Trophoblast cell (in vitro differentiated cells and primary cell): ENCODE results near the gene IPO9.

Experiments
- DNase-seq, 2 donors: peaks; one replicate each; pipeline ENCODE4 v3.0.0-alpha.2; 2016
- H2AFZ ChIP-seq: 2 replicates; pipeline ENCODE4 v1.6.1; 2013; ENCODE audit warnings: low read length, moderate library complexity, mild to moderate bottlenecking; ENCODE audit not compliant: insufficient read depth, poor library complexity
- H2AK5ac ChIP-seq: 2 replicates; pipeline ENCODE4 v1.6.1; 2013; ENCODE audit warnings: mild to moderate bottlenecking, low read length
- H2BK120ac ChIP-seq: 2 replicates; pipeline ENCODE4 v1.6.1; 2013; ENCODE audit warnings: low read length, mild to moderate bottlenecking, moderate library complexity; ENCODE audit not compliant: insufficient read depth, poor library complexity
- H2BK12ac ChIP-seq: 2 replicates; pipeline ENCODE4 v1.6.1; 2013; ENCODE audit warnings: mild to moderate bottlenecking, low read length, moderate library complexity
- H2BK5ac ChIP-seq: 2 replicates; pipeline ENCODE4 v1.6.1; 2013; ENCODE audit warnings: low read length, low read depth, moderate library complexity, mild to moderate bottlenecking; ENCODE audit not compliant: poor library complexity
- H3K14ac ChIP-seq: 2 replicates; pipeline ENCODE4 v1.6.1; 2013; ENCODE audit warnings: mild to moderate bottlenecking, low read length
- H3K18ac ChIP-seq: 2 replicates; pipeline ENCODE4 v1.6.1; 2013; ENCODE audit warnings: mild to moderate bottlenecking, low read length
- H3K23ac ChIP-seq: 2 replicates; pipeline ENCODE4 v1.6.1; 2013; ENCODE audit warnings: low read length
- H3K27ac ChIP-seq: 2 replicates; pipeline ENCODE4 v1.5.1; 2013; ENCODE audit warnings: low read depth, mild to moderate bottlenecking, inconsistent platforms, low read length, moderate library complexity
- H3K27me3 ChIP-seq: 2 replicates; pipeline ENCODE4 v1.6.1; 2013; ENCODE audit warnings: inconsistent platforms, mild to moderate bottlenecking, low read length, moderate library complexity; ENCODE audit not compliant: insufficient read depth
- H3K36me3 ChIP-seq, 2 experiments: 1 replicate in 1 of 2; 2 replicates in 1 of 2; pipeline ENCODE4 v1.6.1; 2013; ENCODE audit warnings: low read length in 2 of 2, mild to moderate bottlenecking in 2 of 2, moderate library complexity in 1 of 2; ENCODE audit not compliant: insufficient read depth in 2 of 2, control insufficient read depth in 1 of 2
- H3K4ac ChIP-seq: 2 replicates; pipeline ENCODE4 v1.6.1; 2013; ENCODE audit warnings: low read depth, mild to moderate bottlenecking, low read length, moderate library complexity
- H3K4me1 ChIP-seq, 2 experiments: 1 replicate in 1 of 2; 2 replicates in 1 of 2; pipeline ENCODE4 v1.6.1; 2013; ENCODE audit warnings: low read length in 2 of 2, mild to moderate bottlenecking in 2 of 2, moderate library complexity in 1 of 2; ENCODE audit not compliant: insufficient read depth in 2 of 2, control insufficient read depth in 1 of 2
- H3K4me2 ChIP-seq: 2 replicates; pipeline ENCODE4 v1.6.1; 2013; ENCODE audit warnings: inconsistent platforms, mild to moderate bottlenecking, low read length, moderate library complexity
- H3K4me3 ChIP-seq: 2 replicates; pipeline ENCODE4 v1.5.1; 2013; ENCODE audit warnings: mild to moderate bottlenecking, low read depth, low read length, inconsistent platforms
- H3K79me1 ChIP-seq: one replicate; pipeline ENCODE4 v1.6.1; 2013; ENCODE audit warnings: low read length
- H3K79me2 ChIP-seq: 2 replicates; pipeline ENCODE4 v1.6.1; 2013; ENCODE audit warnings: low read length, mild to moderate bottlenecking; ENCODE audit not compliant: control insufficient read depth, insufficient read depth, poor library complexity
- H3K9ac ChIP-seq: 2 replicates; pipeline ENCODE4 v1.6.1; 2013; ENCODE audit warnings: mild to moderate bottlenecking, low read length
- H3K9me3 ChIP-seq: 2 replicates; pipeline ENCODE4 v1.6.1; 2013; ENCODE audit warnings: low read depth, mild to moderate bottlenecking, control low read depth, inconsistent platforms, low read length; ENCODE audit not compliant: insufficient read depth
- H4K12ac ChIP-seq: 2 replicates; pipeline ENCODE4 v1.6.1; 2013; ENCODE audit warnings: low read depth, mild to moderate bottlenecking, low read length, moderate library complexity
- H4K8ac ChIP-seq: 2 replicates; pipeline ENCODE4 v1.6.1; 2013; ENCODE audit warnings: low read depth, mild to moderate bottlenecking, low read length, moderate library complexity
- H4K91ac ChIP-seq: one replicate; pipeline ENCODE4 v1.6.1; 2013; ENCODE audit warnings: low read depth, mild to moderate bottlenecking, low read length, moderate library complexity
- WGBS: extraction: QIAGEN DNeasy Blood & Tissue Kit; methylation state at CpG from one replicate; pipeline ENCODE4 v1.1.7; 2013; ENCODE audit warnings: missing lambda C conversion rate; ENCODE audit not compliant: insufficient read length, insufficient coverage; ENCODE audit errors: extremely low coverage; 5-methylcytosine and 5-hydroxymethylcytosine counted together

IPO9 gene

GRCh38 chr1:201782353-201782752 is 46.6 kb upstream of the IPO9 start:
- H3K18ac ChIP-seq = no peak overlapping the region

GRCh38 chr1:201783058-201783457 is 45.9 kb upstream of the IPO9 start:
- no peak overlapping the region for H3K4me3 ChIP-seq
- no peak overlapping the region for H3K4me2 ChIP-seq
- no peak overlapping the region for H3K23ac ChIP-seq
- no peak overlapping the region for H4K8ac ChIP-seq
- no peak overlapping the region for H3K9ac ChIP-seq
- H2AFZ ChIP-seq = no peak overlapping the region
- no peak for DNase-seq
- H3K4me1 ChIP-seq = no peaks in the 10 kb centered on the region
- no peak overlapping the region for H3K14ac ChIP-seq
- H3K9me3 ChIP-seq = no peaks in the 10 kb centered on the region
- no peak overlapping the region for H2BK5ac ChIP-seq
- no peaks in the 10 kb centered on the region for H3K27me3 ChIP-seq
- H3K27ac ChIP-seq = no peak overlapping the region
- no CpG with 5 or more reads among the region's 2 CpGs for WGBS
- no peaks in the 10 kb centered on the region for H3K79me2 ChIP-seq
- no peak overlapping the region for H2BK12ac ChIP-seq
- no peak overlapping the region for H4K12ac ChIP-seq
- H3K79me1 ChIP-seq = no peaks in the 10 kb centered on the region
- no peak overlapping the region for H4K91ac ChIP-seq
- peaks cover 41 to 54% of the 10 kb centered on the region in 2 experiments for H3K36me3 ChIP-seq
- H3K4ac ChIP-seq = no peak overlapping the region
- H3K18ac ChIP-seq = no peak overlapping the region
- no peak overlapping the region for H2AK5ac ChIP-seq
- H2BK120ac ChIP-seq = no peak overlapping the region

More at GRCh38 chr1:201782353-201782752, 46.6 kb upstream of the IPO9 start:
- H3K4ac ChIP-seq = no peak overlapping the region
- H4K12ac ChIP-seq = no peak overlapping the region
- no peak overlapping the region for H2BK12ac ChIP-seq
- no peak overlapping the region for H4K8ac ChIP-seq
- no peaks in the 10 kb centered on the region for H3K9me3 ChIP-seq
- no peak overlapping the region for H2AK5ac ChIP-seq
- H3K4me3 ChIP-seq = no peak overlapping the region
- H2AFZ ChIP-seq = no peak overlapping the region
- H3K4me2 ChIP-seq = no peak overlapping the region
- no peak overlapping the region for H3K23ac ChIP-seq
- H3K79me1 ChIP-seq = no peaks in the 10 kb centered on the region
- H2BK5ac ChIP-seq = no peak overlapping the region
- peaks cover 35 to 47% of the 10 kb centered on the region in 2 experiments for H3K36me3 ChIP-seq
- WGBS = no CpG with 5 or more reads among the region's 12 CpGs
- H2BK120ac ChIP-seq = no peak overlapping the region
- no peak overlapping the region for H4K91ac ChIP-seq
- H3K14ac ChIP-seq = no peak overlapping the region
- H3K27ac ChIP-seq = no peak overlapping the region
- H3K9ac ChIP-seq = no peak overlapping the region
- no peak for DNase-seq
- no peaks in the 10 kb centered on the region for H3K4me1 ChIP-seq
- no peaks in the 10 kb centered on the region for H3K79me2 ChIP-seq
- no peaks in the 10 kb centered on the region for H3K27me3 ChIP-seq

GRCh38 chr1:201783572-201783971 is 45.4 kb upstream of the IPO9 start:
- Histone ChIP-seq H3K4me2 (no peak overlapping the region), H3K14ac (no peak overlapping the region), H3K4me1 (no peaks in the 10 kb centered on the region), H4K12ac (no peak overlapping the region), H3K27ac (no peak overlapping the region), H3K9ac (no peak overlapping the region), H4K91ac (no peak overlapping the region), H3K4ac (no peak overlapping the region), H2BK5ac (no peak overlapping the region), H2AK5ac (no peak overlapping the region), H3K79me1 (no peaks in the 10 kb centered on the region), H3K27me3 (no peaks in the 10 kb centered on the region), H3K23ac (no peak overlapping the region), H3K79me2 (no peaks in the 10 kb centered on the region), H2BK120ac (no peak overlapping the region), H2AFZ (no peak overlapping the region), H3K9me3 (no peaks in the 10 kb centered on the region), H3K36me3 (peaks cover 46 to 59% of the 10 kb centered on the region in 2 experiments), H3K4me3 (no peak overlapping the region), H2BK12ac (no peak overlapping the region), H3K18ac (no peak overlapping the region), H4K8ac (no peak overlapping the region)
- no peak for DNase-seq
- no CpG with 5 or more reads among the region's 6 CpGs for WGBS

GRCh38 chr1:201785291-201785690 is 43.7 kb upstream of the IPO9 start:
- Histone ChIP-seq H2BK120ac (no peak overlapping the region), H3K9me3 (no peaks in the 10 kb centered on the region), H2BK5ac (no peak overlapping the region), H3K4me1 (no peaks in the 10 kb centered on the region), H3K79me2 (no peaks in the 10 kb centered on the region), H4K91ac (no peak overlapping the region), H2AK5ac (no peak overlapping the region), H4K12ac (no peak overlapping the region), H3K27ac (no peak overlapping the region), H3K4me3 (no peak overlapping the region), H2BK12ac (no peak overlapping the region), H3K14ac (no peak overlapping the region), H3K4me2 (no peak overlapping the region), H3K27me3 (no peaks in the 10 kb centered on the region), H3K23ac (no peak overlapping the region), H3K36me3 (peaks cover 52 to 70% of the 10 kb centered on the region in 2 experiments), H3K4ac (no peak overlapping the region), H3K9ac (no peak overlapping the region), H4K8ac (no peak overlapping the region), H3K18ac (no peak overlapping the region), H3K79me1 (no peaks in the 10 kb centered on the region), H2AFZ (no peak overlapping the region)
- no CpG with 5 or more reads among the region's 2 CpGs for WGBS
- no peak for DNase-seq
